Measurements from ENCODE around the gene CEP152.

CEP152 gene

GRCh38 chr15:48759921-48760320 is 50.9 kb downstream of the CEP152 start:
- DNase-seq (ENCODE audit: insufficient read length): no peak
- no peak for TF ChIP-seq POLR2AphosphoS5 (IDR thresholded peaks at IDR 0.05; ENCODE audit: low read depth, low read length)
- no peak for TF ChIP-seq POLR2A (IDR thresholded peaks at IDR 0.05; ENCODE audit: low read depth, low read length)
- no peak for TF ChIP-seq TAF1 (IDR thresholded peaks at IDR 0.05; ENCODE audit: borderline replicate concordance, low read depth, low read length)
- FAIRE-seq: no peak

- TF ChIP-seq POLR2A (IDR thresholded peaks at IDR 0.05; ENCODE audit: low read depth, low read length): no peak
- TF ChIP-seq POLR2AphosphoS5 (IDR thresholded peaks at IDR 0.05; ENCODE audit: low read depth, low read length): no peak
- no peak for TF ChIP-seq TAF1 (IDR thresholded peaks at IDR 0.05; ENCODE audit: borderline replicate concordance, low read depth, low read length)
- FAIRE-seq: no peak
- no peak for DNase-seq (ENCODE audit: insufficient read length)
Observed at GRCh38 chr15:48757661-48758060, 53.2 kb downstream of the CEP152 start.

GRCh38 chr15:48754011-48754410 is 56.9 kb downstream of the CEP152 start:
- no peak for FAIRE-seq
- TF ChIP-seq TAF1 (IDR thresholded peaks at IDR 0.05; ENCODE audit: borderline replicate concordance, low read depth, low read length) (no peak), POLR2A (IDR thresholded peaks at IDR 0.05; ENCODE audit: low read depth, low read length) (no peak), POLR2AphosphoS5 (IDR thresholded peaks at IDR 0.05; ENCODE audit: low read depth, low read length) (no peak)
- no peak for DNase-seq (ENCODE audit: insufficient read length)

- no peak for DNase-seq (ENCODE audit: insufficient read length)
- FAIRE-seq: no peak
- TF ChIP-seq POLR2AphosphoS5 (IDR thresholded peaks at IDR 0.05; ENCODE audit: low read depth, low read length) (no peak), POLR2A (IDR thresholded peaks at IDR 0.05; ENCODE audit: low read depth, low read length) (no peak), TAF1 (IDR thresholded peaks at IDR 0.05; ENCODE audit: borderline replicate concordance, low read depth, low read length) (no peak)
Observed at GRCh38 chr15:48751595-48751994, 59.3 kb downstream of the CEP152 start.

- DNase-seq (ENCODE audit: insufficient read length) (no peak), FAIRE-seq (no peak)
- no peak for TF ChIP-seq POLR2A (IDR thresholded peaks at IDR 0.05; ENCODE audit: low read depth, low read length)
- no peak for TF ChIP-seq TAF1 (IDR thresholded peaks at IDR 0.05; ENCODE audit: borderline replicate concordance, low read depth, low read length)
- no peak for TF ChIP-seq POLR2AphosphoS5 (IDR thresholded peaks at IDR 0.05; ENCODE audit: low read depth, low read length)
Observed at GRCh38 chr15:48748535-48748934, 62.3 kb downstream of the CEP152 start.

GRCh38 chr15:48733615-48734014 is 77.3 kb downstream of the CEP152 start:
- no peak for DNase-seq (ENCODE audit: insufficient read length)
- FAIRE-seq: no peak
- TF ChIP-seq TAF1 (IDR thresholded peaks at IDR 0.05; ENCODE audit: borderline replicate concordance, low read depth, low read length): no peak
- TF ChIP-seq POLR2AphosphoS5 (IDR thresholded peaks at IDR 0.05; ENCODE audit: low read depth, low read length): no peak
- TF ChIP-seq POLR2A (IDR thresholded peaks at IDR 0.05; ENCODE audit: low read depth, low read length): no peak

GRCh38 chr15:48730506-48730905 is 80.4 kb downstream of the CEP152 start:
- DNase-seq (ENCODE audit: insufficient read length) (no peak), FAIRE-seq (no peak)
- TF ChIP-seq POLR2A (IDR thresholded peaks at IDR 0.05; ENCODE audit: low read depth, low read length) (no peak), POLR2AphosphoS5 (IDR thresholded peaks at IDR 0.05; ENCODE audit: low read depth, low read length) (no peak), TAF1 (IDR thresholded peaks at IDR 0.05; ENCODE audit: borderline replicate concordance, low read depth, low read length) (no peak)

- FAIRE-seq: no peak
- DNase-seq (ENCODE audit: insufficient read length): no peak
- no peak for TF ChIP-seq POLR2AphosphoS5 (IDR thresholded peaks at IDR 0.05; ENCODE audit: low read depth, low read length)
- no peak for TF ChIP-seq POLR2A (IDR thresholded peaks at IDR 0.05; ENCODE audit: low read depth, low read length)
- no peak for TF ChIP-seq TAF1 (IDR thresholded peaks at IDR 0.05; ENCODE audit: borderline replicate concordance, low read depth, low read length)
Observed at GRCh38 chr15:48723969-48724368, 86.9 kb downstream of the CEP152 start.

- no peak for TF ChIP-seq POLR2AphosphoS5 (IDR thresholded peaks at IDR 0.05; ENCODE audit: low read depth, low read length)
- no peak for TF ChIP-seq POLR2A (IDR thresholded peaks at IDR 0.05; ENCODE audit: low read depth, low read length)
- no peak for TF ChIP-seq TAF1 (IDR thresholded peaks at IDR 0.05; ENCODE audit: borderline replicate concordance, low read depth, low read length)
- no peak for FAIRE-seq
- no peak for DNase-seq (ENCODE audit: insufficient read length)
Observed at GRCh38 chr15:48722764-48723661, 87.9 kb downstream of the CEP152 start.

GRCh38 chr15:48721061-48721810 is 89.6 kb downstream of the CEP152 start:
- no peak for FAIRE-seq

GRCh38 chr15:48720646-48721045 is 90.2 kb downstream of the CEP152 start:
- no peak for FAIRE-seq
- DNase-seq (ENCODE audit: insufficient read length): no peak
- TF ChIP-seq POLR2AphosphoS5 (IDR thresholded peaks at IDR 0.05; ENCODE audit: low read depth, low read length): no peak
- TF ChIP-seq POLR2A (IDR thresholded peaks at IDR 0.05; ENCODE audit: low read depth, low read length): no peak
- no peak for TF ChIP-seq TAF1 (IDR thresholded peaks at IDR 0.05; ENCODE audit: borderline replicate concordance, low read depth, low read length)

More at GRCh38 chr15:48721061-48721810, 89.6 kb downstream of the CEP152 start:
- no peak for DNase-seq (ENCODE audit: insufficient read length)
- TF ChIP-seq POLR2AphosphoS5 (IDR thresholded peaks at IDR 0.05; ENCODE audit: low read depth, low read length) (no peak), TAF1 (IDR thresholded peaks at IDR 0.05; ENCODE audit: borderline replicate concordance, low read depth, low read length) (no peak), POLR2A (IDR thresholded peaks at IDR 0.05; ENCODE audit: low read depth, low read length) (no peak)
